CD4-positive, alpha-beta memory T cell (primary cell): ENCODE data around the gene CAMK1. TPM values are rescaled to one million over a fixed set of nuclear protein-coding genes. Genes with fewer than 3 reads are reported as not detected.

Experiments
- CTCF ChIA-PET: fragments of 350-600 bp; sonication (Branson Sonifier 250); formaldehyde crosslinking; loops from one replicate; lab custom pipeline; 2021; ENCODE audit warnings: inconsistent platforms; ENCODE audit not compliant: partially characterized antibody; lab: Charles Lee
- POLR2A ChIA-PET: fragments of 350-600 bp; sonication (Branson Sonifier 250); formaldehyde crosslinking; loops from one replicate; lab custom pipeline; 2021; ENCODE audit not compliant: partially characterized antibody; lab: Charles Lee
- DNase-seq, 5 donors: peaks; one replicate each; pipeline versions ENCODE4 v3.0.0 to v3.0.0-alpha.2; 2020 to 2022; ENCODE audit warnings: mixed read lengths in 1 of 5
- H3K27ac ChIP-seq: one replicate; pipeline ENCODE4 v1.7.0; 2013; ENCODE audit warnings: low read depth, low read length
- H3K27me3 ChIP-seq: 2 replicates; pipeline ENCODE4 v1.7.0; 2013; ENCODE audit warnings: mild to moderate bottlenecking, low read length, moderate library complexity; ENCODE audit not compliant: insufficient read depth
- H3K36me3 ChIP-seq: 2 replicates; pipeline ENCODE4 v1.7.0; 2013; ENCODE audit warnings: mild to moderate bottlenecking, low read length, moderate library complexity; ENCODE audit not compliant: insufficient read depth
- H3K4me1 ChIP-seq: 2 replicates; pipeline ENCODE4 v1.7.0; 2013; ENCODE audit warnings: mild to moderate bottlenecking, low read length, moderate library complexity; ENCODE audit not compliant: insufficient read depth
- H3K4me3 ChIP-seq, 2 donors: one replicate each; pipeline ENCODE4 v1.7.0; 2013; ENCODE audit warnings: low read length in 2 of 2, mild to moderate bottlenecking in 1 of 2
- H3K9me3 ChIP-seq, 2 donors: one replicate each; pipeline ENCODE4 v1.7.0; 2013; ENCODE audit warnings: low read length in 2 of 2, control low read depth in 1 of 2; ENCODE audit not compliant: control insufficient read depth in 1 of 2
- H3K27ac Mint-ChIP-seq, 7 donors: one replicate each; pipeline ENCODE4 v1.8.0; 2020 to 2021; ENCODE audit warnings: mixed read lengths in 7 of 7, mild to moderate bottlenecking in 6 of 7, inconsistent platforms in 3 of 7, moderate library complexity in 3 of 7
- H3K27me3 Mint-ChIP-seq, 2 donors: one replicate each; pipeline ENCODE4 v1.8.0; 2020 to 2021; ENCODE audit warnings: mixed read lengths in 2 of 2
- H3K36me3 Mint-ChIP-seq, 2 donors: one replicate each; pipeline ENCODE4 v1.8.0; 2020 to 2021; ENCODE audit warnings: mixed read lengths in 2 of 2, inconsistent platforms in 1 of 2, mild to moderate bottlenecking in 1 of 2
- H3K4me1 Mint-ChIP-seq, 4 donors: one replicate each; pipeline ENCODE4 v1.8.0; 2020 to 2021; ENCODE audit warnings: mixed read lengths in 4 of 4, mild to moderate bottlenecking in 1 of 4
- H3K4me3 Mint-ChIP-seq, 8 donors: one replicate each; pipeline ENCODE4 v1.8.0; 2020 to 2021; ENCODE audit warnings: mixed read lengths in 8 of 8, mild to moderate bottlenecking in 7 of 8, moderate library complexity in 6 of 8, inconsistent platforms in 3 of 8
- H3K9me3 Mint-ChIP-seq, 8 donors: one replicate each; pipeline ENCODE4 v1.8.0; 2020 to 2021; ENCODE audit warnings: mixed read lengths in 8 of 8, mild to moderate bottlenecking in 5 of 8, inconsistent platforms in 3 of 8, moderate library complexity in 1 of 8
- intact Hi-C: fragments of 100-400 bp; cut with micrococcal nuclease; formaldehyde crosslinking; loops from one replicate; pipeline ENCODE4 v1.15.1; 2023
- polyA plus RNA-seq, 2 donors: library from polyadenylated mRNA; unstranded; fragments of 300-500 nt; fragmentation: Illumina TruSeq; gene quantifications; one replicate each; pipeline ENCODE4 v1.2.3, GENCODE V29; 2021
- total RNA-seq, 2 experiments: library from RNA; stranded (reverse); gene quantifications; one replicate each; pipeline ENCODE4 v1.2.3, GENCODE V29; 2021

CAMK1 gene
- total and polyA plus RNA-seq, 4 experiments from 2014 or later: 2.1 to 5.8 (median 3.1) TPM

DNA sequence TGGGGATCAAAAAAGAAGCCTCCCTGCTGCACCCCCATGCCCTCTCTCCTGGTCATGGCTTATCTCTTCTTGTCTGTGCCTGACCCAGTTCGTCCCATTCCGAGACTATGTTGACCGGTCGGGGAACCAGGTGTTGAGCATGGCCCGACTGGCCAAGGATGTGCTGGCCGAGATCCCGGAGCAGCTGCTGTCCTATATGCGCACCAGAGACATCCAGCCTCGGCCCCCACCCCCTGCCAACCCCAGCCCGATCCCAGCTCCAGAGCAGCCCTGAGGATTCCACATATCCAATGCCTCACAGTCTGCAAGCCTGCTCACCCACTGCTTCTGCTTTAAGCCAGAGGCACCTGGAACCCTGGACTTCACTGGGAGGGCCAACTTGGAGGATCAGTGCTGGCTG, 40.3 kb downstream of the CAMK1 start:
- peaks cover 7 to 26% of the 10 kb centered on the region in 2 donors for H3K36me3 Mint-ChIP-seq
- H3K4me1 ChIP-seq: peaks cover 49% of the 10 kb centered on the region
- POLR2A ChIA-PET: interaction anchor here (4.2 kb wide), 1 partner anchor 80 kb away, joined by 23 read pairs; the partner anchor contains the start of gene MTMR14
- no peaks in the 10 kb centered on the region for H3K9me3 ChIP-seq
- H3K27ac ChIP-seq: no peak overlapping the region
- H3K9me3 Mint-ChIP-seq: peaks cover 0 to 2% (median 0%) of the 10 kb centered on the region in 8 donors
- peak overlapping the region in 4 of 8 donors; percentile 45 to 78 (median 56) for H3K4me3 Mint-ChIP-seq
- H3K4me1 Mint-ChIP-seq: peaks cover 35 to 65% (median 50%) of the 10 kb centered on the region in 4 donors
- DNase-seq: no peak
- intact Hi-C loops: no loop called here
- H3K27me3 ChIP-seq: no peaks in the 10 kb centered on the region
- CTCF ChIA-PET: interaction anchor here (1.5 to 4.1 kb wide), 4 partner anchors 9 to 376 kb away, joined by 3 to 38 read pairs (median 12); no protein-coding TSS in a partner anchor
- H3K27ac Mint-ChIP-seq: peak overlapping the region in 1 of 7 donors; percentile 48
- peaks cover 8% of the 10 kb centered on the region for H3K36me3 ChIP-seq
- H3K27me3 Mint-ChIP-seq: no peaks in the 10 kb centered on the region
- no peak overlapping the region for H3K4me3 ChIP-seq

GRCh38 chr3:9727743-9728142, 42.0 kb downstream of the CAMK1 start:
- H3K27me3 ChIP-seq: no peaks in the 10 kb centered on the region
- CTCF ChIA-PET: interaction anchor here (0.7 to 4.1 kb wide), 19 partner anchors 11 to 374 kb away, joined by 3 to 38 read pairs (median 6); partner anchors contain the start of genes ARPC4, EMC3, MTMR14 and OGG1
- Mint-ChIP-seq H3K4me3 (peak overlapping the region in 3 of 8 donors; percentile 5 to 85 (median 11)), H3K27me3 (peaks cover 0 to 2% of the 10 kb centered on the region in 2 donors), H3K9me3 (peaks cover 0 to 2% (median 0%) of the 10 kb centered on the region in 8 donors), H3K4me1 (peaks cover 21 to 48% (median 34%) of the 10 kb centered on the region in 4 donors), H3K36me3 (peaks cover 0 to 13% of the 10 kb centered on the region in 2 donors), H3K27ac (peak overlapping the region in 6 of 7 donors; percentile 64 to 95 (median 78))
- POLR2A ChIA-PET: interaction anchor here (0.8 to 1.7 kb wide), 7 partner anchors 10 to 82 kb away, joined by 3 to 9 read pairs (median 4); partner anchors contain the start of genes ARPC4, MTMR14, OGG1 and TTLL3
- H3K36me3 ChIP-seq: no peaks in the 10 kb centered on the region
- no peak for DNase-seq
- no peak overlapping the region for H3K27ac ChIP-seq
- H3K4me3 ChIP-seq: no peak overlapping the region
- intact Hi-C loops: loop anchor here (1.0 kb wide), 2 partner anchors 22 to 374 kb away; partner anchors contain the start of gene OGG1
- peaks cover 32% of the 10 kb centered on the region for H3K4me1 ChIP-seq
- H3K9me3 ChIP-seq: no peaks in the 10 kb centered on the region

GRCh38 chr3:9727041-9727595, 42.6 kb downstream of the CAMK1 start:
- peak overlapping the region; percentile 65 to 87 (median 78) for H3K4me3 Mint-ChIP-seq
- intact Hi-C loops: loop anchor here (1.0 kb wide), 2 partner anchors 22 to 374 kb away; partner anchors contain the start of gene OGG1

GRCh38 chr3:9725775-9726515, 43.8 kb downstream of the CAMK1 start:
- Histone ChIP-seq H3K27ac (no peak overlapping the region), H3K27me3 (no peaks in the 10 kb centered on the region), H3K4me1 (peaks cover 27% of the 10 kb centered on the region), H3K36me3 (no peaks in the 10 kb centered on the region), H3K4me3 (no peak overlapping the region), H3K9me3 (no peaks in the 10 kb centered on the region)
- no peaks in the 10 kb centered on the region for H3K9me3 Mint-ChIP-seq
- H3K4me1 Mint-ChIP-seq: peaks cover 17 to 38% (median 29%) of the 10 kb centered on the region in 4 donors
- ChIA-PET POLR2A (interaction anchor here (0.6 kb wide), 1 partner anchor 164 kb away, joined by 3 read pairs; the partner anchor contains the start of gene JAGN1), CTCF (interaction anchor here (1.9 to 4.1 kb wide), 6 partner anchors 12 to 373 kb away, joined by 4 to 28 read pairs (median 12); partner anchors contain the start of gene MTMR14)
- no peak overlapping the region for H3K4me3 Mint-ChIP-seq
- peaks cover 0 to 4% of the 10 kb centered on the region in 2 donors for H3K27me3 Mint-ChIP-seq
- intact Hi-C loops: no loop called here
- H3K27ac Mint-ChIP-seq: peak overlapping the region in 1 of 7 donors; percentile 12
- DNase-seq: no peak
- H3K36me3 Mint-ChIP-seq: peaks cover 0 to 4% of the 10 kb centered on the region in 2 donors

More at GRCh38 chr3:9727041-9727595, 42.6 kb downstream of the CAMK1 start:
- Mint-ChIP-seq H3K9me3 (peaks cover 0 to 2% (median 0%) of the 10 kb centered on the region in 8 donors), H3K36me3 (peaks cover 0 to 8% of the 10 kb centered on the region in 2 donors), H3K4me1 (peaks cover 17 to 42% (median 29%) of the 10 kb centered on the region in 4 donors), H3K27me3 (peaks cover 0 to 4% of the 10 kb centered on the region in 2 donors), H3K27ac (peak overlapping the region; percentile 45 to 95 (median 75))
- peaks cover 27% of the 10 kb centered on the region for H3K4me1 ChIP-seq
- no peaks in the 10 kb centered on the region for H3K27me3 ChIP-seq
- peak overlapping the region; percentile 21 for H3K27ac ChIP-seq
- CTCF ChIA-PET: interaction anchor here (0.6 to 4.1 kb wide), 23 partner anchors 11 to 374 kb away, joined by 3 to 38 read pairs (median 5); partner anchors contain the start of genes ARPC4, CRELD1, EMC3 and MTMR14
- no peaks in the 10 kb centered on the region for H3K36me3 ChIP-seq
- no peaks in the 10 kb centered on the region for H3K9me3 ChIP-seq
- H3K4me3 ChIP-seq: peak overlapping the region in 1 of 2 donors; percentile 46
- peak; percentile 67 to 78 (median 71) for DNase-seq
- POLR2A ChIA-PET: interaction anchor here (0.8 to 1.7 kb wide), 7 partner anchors 9 to 83 kb away, joined by 3 to 9 read pairs (median 4); partner anchors contain the start of genes ARPC4, MTMR14, OGG1 and TTLL3

DNA sequence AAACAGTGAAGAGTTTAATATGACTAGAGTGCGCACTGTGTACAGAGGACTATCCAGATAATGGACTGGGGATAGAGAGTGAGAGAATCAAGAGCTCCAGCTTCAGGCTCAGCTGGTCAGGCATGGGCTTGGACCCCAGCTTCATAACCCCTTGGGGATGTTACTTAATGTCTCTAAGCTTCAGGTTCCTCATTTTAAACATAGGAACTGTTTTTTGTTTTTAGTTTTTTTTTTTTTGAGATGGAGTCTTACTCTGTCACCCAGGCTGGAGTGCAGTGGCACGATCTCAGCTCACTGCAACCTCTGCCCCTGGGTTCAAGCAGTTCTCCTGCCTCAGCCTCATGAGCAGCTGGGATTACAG, 48.1 kb downstream of the CAMK1 start:
- Histone ChIP-seq H3K4me3 (no peak overlapping the region), H3K36me3 (no peaks in the 10 kb centered on the region), H3K27ac (no peak overlapping the region), H3K9me3 (no peaks in the 10 kb centered on the region), H3K4me1 (peaks cover 11% of the 10 kb centered on the region), H3K27me3 (no peaks in the 10 kb centered on the region)
- intact Hi-C loops: no loop called here
- ChIA-PET CTCF (interaction anchor here (0.7 to 1.4 kb wide), 2 partner anchors 210 to 225 kb away, joined by 3 to 4 read pairs; no protein-coding TSS in a partner anchor), POLR2A (no interaction called here)
- Mint-ChIP-seq H3K27me3 (peaks cover 0 to 4% of the 10 kb centered on the region in 2 donors), H3K4me1 (peaks cover 10 to 22% (median 13%) of the 10 kb centered on the region in 4 donors), H3K4me3 (no peak overlapping the region), H3K9me3 (no peaks in the 10 kb centered on the region), H3K27ac (no peak overlapping the region), H3K36me3 (no peaks in the 10 kb centered on the region)
- no peak for DNase-seq

DNA sequence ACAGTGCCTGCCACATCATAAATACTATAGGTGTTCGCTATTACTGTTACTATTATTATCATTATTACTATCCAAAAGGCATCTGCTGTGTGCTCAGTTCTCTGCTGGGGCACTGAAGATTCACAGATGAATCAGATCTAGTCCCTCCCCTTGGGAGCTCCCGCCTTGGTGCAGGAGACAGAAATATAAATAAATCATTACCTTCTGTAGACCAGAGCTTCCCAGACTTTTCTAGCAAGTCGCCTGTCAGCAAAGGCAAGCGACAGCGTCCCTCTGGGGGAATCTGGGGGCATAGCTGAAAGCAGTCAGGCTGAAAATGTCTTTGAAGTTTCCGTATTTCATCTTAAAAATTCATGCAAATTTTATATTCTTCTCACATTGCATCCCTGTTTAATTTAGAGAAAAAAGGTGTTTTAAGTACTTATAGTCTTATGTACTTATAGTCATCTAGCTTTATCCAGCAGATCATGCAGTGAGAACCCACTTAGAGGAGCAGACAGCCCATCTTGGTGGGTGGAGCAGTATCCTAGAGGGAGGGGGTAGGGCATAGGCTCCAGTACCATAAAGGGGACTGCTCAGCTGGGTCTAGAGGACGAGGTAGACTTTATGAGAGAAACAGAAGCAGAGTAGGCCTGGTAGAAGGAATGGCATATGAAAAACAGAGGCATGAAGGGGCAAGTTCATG, 48.6 kb downstream of the CAMK1 start:
- Mint-ChIP-seq H3K4me3 (no peak overlapping the region), H3K27me3 (peaks cover 0 to 4% of the 10 kb centered on the region in 2 donors), H3K27ac (peak overlapping the region in 2 of 7 donors; percentile 7 to 85), H3K9me3 (no peaks in the 10 kb centered on the region), H3K4me1 (peaks cover 9 to 19% (median 12%) of the 10 kb centered on the region in 4 donors), H3K36me3 (no peaks in the 10 kb centered on the region)
- POLR2A ChIA-PET: interaction anchor here (0.6 to 0.7 kb wide), 2 partner anchors 10 to 12 kb away, joined by 3 read pairs; no protein-coding TSS in a partner anchor
- Histone ChIP-seq H3K9me3 (no peaks in the 10 kb centered on the region), H3K4me3 (no peak overlapping the region), H3K4me1 (peaks cover 8% of the 10 kb centered on the region), H3K36me3 (no peaks in the 10 kb centered on the region), H3K27ac (no peak overlapping the region), H3K27me3 (no peaks in the 10 kb centered on the region)
- intact Hi-C loops: no loop called here
- DNase-seq: no peak
- CTCF ChIA-PET: interaction anchor here (0.6 to 1.4 kb wide), 3 partner anchors 211 to 1920 kb away, joined by 3 to 5 read pairs (median 4); no protein-coding TSS in a partner anchor
